Stimulated activated naive CD8-positive, alpha-beta T cell treated with anti-CD3 and anti-CD28 coated beads, Interleukin-15, amount 100 ng/mL, for 72 hours (primary cell): ENCODE data around the gene SLC15A1.
"Not testable (repeated sequence)": the region's sequence is repeated elsewhere in the genome, so short reads cannot be mapped to it uniquely, and the experiment has no call there.

Experiments used
- ATAC-seq: fragments of 150-1000 bp; cut with Tn5 transposase; 2 replicates; pipeline ENCODE4 v1.10.0; 2021; ENCODE audit warnings: mild to moderate bottlenecking, moderate library complexity
- DNase-seq, 2 donors: peaks; one replicate each; pipeline ENCODE4 v3.0.0; 2021 to 2022
- H3K27ac Mint-ChIP-seq, 2 donors: one replicate each; pipeline ENCODE4 v1.8.0; 2022; ENCODE audit warnings: mild to moderate bottlenecking in 2 of 2, mixed read lengths in 2 of 2, moderate library complexity in 2 of 2
- H3K27me3 Mint-ChIP-seq: one replicate; pipeline ENCODE4 v1.8.0; 2022; ENCODE audit warnings: mixed read lengths
- H3K4me1 Mint-ChIP-seq: one replicate; pipeline ENCODE4 v1.8.0; 2022; ENCODE audit warnings: mild to moderate bottlenecking, mixed read lengths
- H3K4me3 Mint-ChIP-seq, 2 donors: one replicate each; pipeline ENCODE4 v1.8.0; 2022; ENCODE audit warnings: mild to moderate bottlenecking in 2 of 2, mixed read lengths in 2 of 2, moderate library complexity in 1 of 2
- H3K9me3 Mint-ChIP-seq, 2 donors: one replicate each; pipeline ENCODE4 v1.8.0; 2022; ENCODE audit warnings: mixed read lengths in 2 of 2

SLC15A1 gene

GRCh38 chr13:98650396-98651107 lies 101.9 kb downstream of the SLC15A1 start:
- DNase-seq (no peak), ATAC-seq (no peak)
- no peaks in the 10 kb centered on the region for H3K9me3 Mint-ChIP-seq
- no peak overlapping the region for H3K27ac Mint-ChIP-seq
- peaks cover 8% of the 10 kb centered on the region for H3K27me3 Mint-ChIP-seq
- H3K4me3 Mint-ChIP-seq, result no peak overlapping the region
- H3K4me1 Mint-ChIP-seq, result peaks cover 12% of the 10 kb centered on the region

GRCh38 chr13:98649861-98650260 lies 102.6 kb downstream of the SLC15A1 start:
- Mint-ChIP-seq H3K27ac (no peak overlapping the region), H3K27me3 (peaks cover 8% of the 10 kb centered on the region), H3K4me3 (no peak overlapping the region), H3K4me1 (peaks cover 12% of the 10 kb centered on the region), H3K9me3 (no peaks in the 10 kb centered on the region)
- ATAC-seq (no peak), DNase-seq (no peak)

- Mint-ChIP-seq H3K4me1 (peaks cover 7% of the 10 kb centered on the region), H3K27ac (no peak overlapping the region), H3K27me3 (no peaks in the 10 kb centered on the region), H3K4me3 (no peak overlapping the region), H3K9me3 (no peaks in the 10 kb centered on the region)
- DNase-seq (no peak), ATAC-seq (no peak)
Measured at GRCh38 chr13:98648686-98649085, 103.8 kb downstream of the SLC15A1 start.

GRCh38 chr13:98648141-98648540 lies 104.3 kb downstream of the SLC15A1 start:
- no peaks in the 10 kb centered on the region for H3K27me3 Mint-ChIP-seq
- H3K9me3 Mint-ChIP-seq, result no peaks in the 10 kb centered on the region
- no peak overlapping the region for H3K27ac Mint-ChIP-seq
- no peak for ATAC-seq
- no peak for DNase-seq
- peaks cover 6% of the 10 kb centered on the region for H3K4me1 Mint-ChIP-seq
- H3K4me3 Mint-ChIP-seq, result no peak overlapping the region

GRCh38 chr13:98647121-98647520 lies 105.4 kb downstream of the SLC15A1 start:
- Mint-ChIP-seq H3K27ac (no peak overlapping the region), H3K27me3 (no peaks in the 10 kb centered on the region), H3K9me3 (no peaks in the 10 kb centered on the region), H3K4me3 (no peak overlapping the region), H3K4me1 (peaks cover 4% of the 10 kb centered on the region)
- ATAC-seq (no peak), DNase-seq (no peak)

GRCh38 chr13:98643479-98643878 lies 109.0 kb downstream of the SLC15A1 start:
- no peaks in the 10 kb centered on the region for H3K9me3 Mint-ChIP-seq
- no peak for DNase-seq
- H3K4me3 Mint-ChIP-seq, result no peak overlapping the region
- peak overlapping the region in 1 of 2 donors; percentile 67 for H3K27ac Mint-ChIP-seq
- no peak for ATAC-seq
- H3K27me3 Mint-ChIP-seq, result no peaks in the 10 kb centered on the region
- H3K4me1 Mint-ChIP-seq, result peaks cover 4% of the 10 kb centered on the region

- Mint-ChIP-seq H3K27me3 (no peaks in the 10 kb centered on the region), H3K27ac (no peak overlapping the region), H3K4me1 (peaks cover 4% of the 10 kb centered on the region), H3K4me3 (no peak overlapping the region), H3K9me3 (no peaks in the 10 kb centered on the region)
- ATAC-seq (no peak), DNase-seq (no peak)
Measured at GRCh38 chr13:98641075-98641474, 111.4 kb downstream of the SLC15A1 start.

GRCh38 chr13:98639785-98640184 lies 112.7 kb downstream of the SLC15A1 start:
- not testable (repeated sequence) for H3K9me3 Mint-ChIP-seq, H3K27me3 Mint-ChIP-seq, H3K4me1 Mint-ChIP-seq, H3K27ac Mint-ChIP-seq, DNase-seq, ATAC-seq, H3K4me3 Mint-ChIP-seq

GRCh38 chr13:98638352-98638751 lies 114.1 kb downstream of the SLC15A1 start:
- not testable (repeated sequence) for H3K9me3 Mint-ChIP-seq, H3K27ac Mint-ChIP-seq, H3K4me3 Mint-ChIP-seq, H3K27me3 Mint-ChIP-seq, H3K4me1 Mint-ChIP-seq, ATAC-seq, DNase-seq
